ENCODE results near the gene CCDC7. TPM values are rescaled to one million over a fixed set of nuclear protein-coding genes. Genes with fewer than 3 reads are reported as not detected.
"Not testable (repeated sequence)": the region's sequence is repeated elsewhere in the genome, so short reads cannot be mapped to it uniquely, and the experiment has no call there.

CCDC7 gene
- total RNA-seq (2022), result 6.3 and 9.2 TPM in 2 replicates
- Bru-seq, nascent RNA, result percentile 50 among the genes with signal in this experiment
- percentile 51 among the genes with signal in this experiment for BruChase-seq, experiment 1, labeled RNA remaining after a 6-hour chase
- BruChase-seq, experiment 2, labeled RNA remaining after a 2-hour chase, result percentile 59 among the genes with signal in this experiment
- long read RNA-seq, partial matches to known transcripts, result 1 of 4 reads
- long read RNA-seq, other reads (novel, unspliced or antisense), result 3 of 4 reads

DNA sequence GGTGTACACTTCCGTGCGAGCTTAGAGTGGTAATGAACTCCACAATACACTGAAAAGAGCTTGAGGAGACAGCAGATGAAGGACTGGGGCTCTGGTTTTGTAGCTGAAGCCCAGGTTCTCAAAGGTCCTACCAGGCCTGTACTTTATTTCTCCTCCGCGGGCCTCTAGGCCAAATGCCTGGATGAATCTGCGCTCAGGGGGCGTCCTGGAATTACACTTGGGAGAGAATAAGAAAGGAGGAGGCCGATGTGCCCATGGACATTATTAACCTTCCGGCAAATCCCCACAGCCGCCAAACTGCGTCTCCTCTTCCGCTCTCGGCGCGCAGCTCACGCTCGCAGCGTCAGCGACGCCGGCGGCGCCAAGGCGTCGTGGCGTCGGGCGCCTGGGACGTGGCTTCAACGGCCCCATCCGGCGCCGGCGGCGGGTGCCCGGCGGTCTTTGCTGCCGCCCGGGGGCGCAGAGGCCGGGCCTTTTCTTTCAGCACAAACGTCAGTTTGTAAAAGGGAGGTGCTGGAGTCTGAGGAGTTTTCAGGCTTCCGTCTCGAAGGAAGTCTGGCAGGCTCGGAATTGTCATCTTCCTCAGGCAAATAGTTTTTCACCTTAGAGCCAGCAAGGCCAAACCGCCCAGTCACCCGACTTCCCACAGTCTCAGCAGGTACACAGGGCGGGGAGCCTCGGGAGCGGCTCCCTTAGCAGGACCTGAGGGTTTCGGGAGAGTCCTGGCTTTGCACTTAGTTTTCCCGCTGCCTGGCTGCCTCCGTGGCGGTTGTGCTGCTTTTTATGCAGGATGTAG is at the start of gene CCDC7:
Gene CCDC7, plus strand, starts transcription at position 401 of the 796 bp plus-strand sequence. CDS start 5,503 bp downstream, outside the sequence.
- ChIA-PET CTCF (interaction anchor here (0.7 to 1.1 kb wide), 4 partner anchors 14 to 283 kb away, joined by 3 read pairs; no protein-coding TSS in a partner anchor), POLR2A (interaction anchor here (0.6 to 3.6 kb wide), 11 partner anchors 8 to 1128 kb away, joined by 3 to 34 read pairs (median 4); no protein-coding TSS in a partner anchor)
- no TSS peak for BruUV-seq (replicated peaks)
- no peaks in the 10 kb centered on the region for H3K27me3 Mint-ChIP-seq (ENCODE audit: insufficient read depth, unreplicated experiment)
- peak within 1 kb of the TSS; percentile 90 for H3K4me3 Mint-ChIP-seq (ENCODE audit: unreplicated experiment)
- no peaks in the 10 kb centered on the region for H3K9me3 Mint-ChIP-seq (ENCODE audit: unreplicated experiment)
- intact Hi-C loops (cut with micrococcal nuclease), result loop anchor here (2.0 to 10.0 kb wide), 2 partner anchors 67 to 191 kb away; no protein-coding TSS in a partner anchor
- H3K36me3 Mint-ChIP-seq (ENCODE audit: insufficient read depth, unreplicated experiment), result no peaks in the 10 kb centered on the region
- H3K4me1 Mint-ChIP-seq (ENCODE audit: insufficient read depth, unreplicated experiment), result no peaks in the 10 kb centered on the region
- TF ChIP-seq, protein P1, sequence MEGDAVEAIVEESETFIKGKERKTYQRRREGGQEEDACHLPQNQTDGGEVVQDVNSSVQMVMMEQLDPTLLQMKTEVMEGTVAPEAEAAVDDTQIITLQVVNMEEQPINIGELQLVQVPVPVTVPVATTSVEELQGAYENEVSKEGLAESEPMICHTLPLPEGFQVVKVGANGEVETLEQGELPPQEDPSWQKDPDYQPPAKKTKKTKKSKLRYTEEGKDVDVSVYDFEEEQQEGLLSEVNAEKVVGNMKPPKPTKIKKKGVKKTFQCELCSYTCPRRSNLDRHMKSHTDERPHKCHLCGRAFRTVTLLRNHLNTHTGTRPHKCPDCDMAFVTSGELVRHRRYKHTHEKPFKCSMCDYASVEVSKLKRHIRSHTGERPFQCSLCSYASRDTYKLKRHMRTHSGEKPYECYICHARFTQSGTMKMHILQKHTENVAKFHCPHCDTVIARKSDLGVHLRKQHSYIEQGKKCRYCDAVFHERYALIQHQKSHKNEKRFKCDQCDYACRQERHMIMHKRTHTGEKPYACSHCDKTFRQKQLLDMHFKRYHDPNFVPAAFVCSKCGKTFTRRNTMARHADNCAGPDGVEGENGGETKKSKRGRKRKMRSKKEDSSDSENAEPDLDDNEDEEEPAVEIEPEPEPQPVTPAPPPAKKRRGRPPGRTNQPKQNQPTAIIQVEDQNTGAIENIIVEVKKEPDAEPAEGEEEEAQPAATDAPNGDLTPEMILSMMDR (IDR thresholded peaks at IDR 0.05; ENCODE audit: unreplicated experiment), result peak; percentile 13
- DNase-seq (ENCODE audit: unreplicated experiment), result peak; percentile 84
- H3K27ac Mint-ChIP-seq (ENCODE audit: low read depth, unreplicated experiment), result peak within 1 kb of the TSS; percentile 93

DNA sequence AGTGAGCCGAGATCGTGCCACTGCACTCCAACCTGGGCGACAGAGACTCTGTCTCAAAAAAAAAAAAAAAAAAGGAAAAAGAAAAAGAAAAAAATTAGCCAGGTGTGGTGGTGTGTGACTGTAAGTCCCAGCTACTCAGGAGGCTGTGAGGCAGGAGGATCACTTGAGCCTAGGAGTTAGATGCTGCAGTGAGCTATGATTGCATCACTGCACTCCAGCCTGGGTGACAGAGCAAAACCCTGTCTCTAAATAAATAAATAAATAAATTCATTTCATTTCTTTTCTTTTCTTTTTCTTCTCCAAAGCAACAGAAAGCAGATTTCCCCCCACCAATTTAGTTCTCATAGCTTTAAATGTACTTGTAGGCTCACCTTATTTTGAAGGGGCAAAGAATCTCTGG is 48.8 kb upstream of the CCDC7 start:
- CTCF ChIA-PET, result interaction anchor here (1.0 kb wide), 1 partner anchor 26 kb away, joined by 3 read pairs; no protein-coding TSS in a partner anchor
- intact Hi-C loops (cut with micrococcal nuclease), result not testable (repeated sequence)

DNA sequence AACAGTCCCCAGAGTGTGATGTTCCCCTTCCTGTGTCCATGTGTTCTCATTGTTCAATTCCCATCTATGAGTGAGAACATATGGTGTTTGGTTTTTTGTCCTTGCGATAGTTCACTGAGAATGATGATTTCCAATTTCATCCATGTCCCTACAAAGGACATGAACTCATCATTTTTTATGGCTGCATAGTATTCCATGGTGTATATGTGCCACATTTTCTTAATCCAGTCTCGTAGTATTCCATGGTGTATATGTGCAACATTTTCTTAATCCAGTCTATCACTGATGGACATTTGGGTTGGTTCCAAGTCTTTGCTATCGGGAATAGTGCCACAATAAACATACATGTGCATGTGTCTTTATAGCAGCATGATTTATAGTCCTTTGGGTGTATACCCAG is 46.2 kb upstream of the CCDC7 start:
- H3K27ac Mint-ChIP-seq (ENCODE audit: low read depth, unreplicated experiment); intact Hi-C loops (cut with micrococcal nuclease); CTCF ChIA-PET; H3K4me3 Mint-ChIP-seq (ENCODE audit: unreplicated experiment); H3K27me3 Mint-ChIP-seq (ENCODE audit: insufficient read depth, unreplicated experiment); POLR2A ChIA-PET; DNase-seq (ENCODE audit: unreplicated experiment); H3K4me1 Mint-ChIP-seq (ENCODE audit: insufficient read depth, unreplicated experiment); H3K36me3 Mint-ChIP-seq (ENCODE audit: insufficient read depth, unreplicated experiment); BruUV-seq (replicated peaks); H3K9me3 Mint-ChIP-seq (ENCODE audit: unreplicated experiment): not testable (repeated sequence)

More for the DNA sequence above, 48.8 kb upstream of the CCDC7 start:
- BruUV-seq (replicated peaks); H3K27ac Mint-ChIP-seq (ENCODE audit: low read depth, unreplicated experiment); DNase-seq (ENCODE audit: unreplicated experiment); H3K27me3 Mint-ChIP-seq (ENCODE audit: insufficient read depth, unreplicated experiment); H3K36me3 Mint-ChIP-seq (ENCODE audit: insufficient read depth, unreplicated experiment); H3K9me3 Mint-ChIP-seq (ENCODE audit: unreplicated experiment); H3K4me1 Mint-ChIP-seq (ENCODE audit: insufficient read depth, unreplicated experiment); H3K4me3 Mint-ChIP-seq (ENCODE audit: unreplicated experiment); POLR2A ChIA-PET: not testable (repeated sequence)

DNA sequence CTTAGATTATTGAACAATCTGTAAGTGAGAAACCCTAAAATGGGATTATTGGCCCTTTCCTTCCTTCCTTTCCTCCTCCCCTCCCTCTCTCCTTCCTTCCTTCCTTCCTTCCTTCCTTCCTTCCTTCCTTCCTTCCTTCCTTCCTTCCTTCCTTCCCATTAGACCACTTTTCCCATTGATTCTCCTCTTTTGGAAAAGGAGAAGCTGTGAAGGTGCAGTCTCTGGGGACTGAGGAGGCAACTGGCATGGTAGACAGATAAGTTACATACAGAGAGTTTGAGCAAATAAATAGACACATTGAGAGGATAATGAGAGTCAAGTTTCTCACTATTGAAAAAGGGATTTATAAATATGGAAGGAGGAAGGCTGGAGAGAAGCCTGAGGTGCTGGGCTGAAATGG is 45.0 kb upstream of the CCDC7 start:
- H3K4me3 Mint-ChIP-seq (ENCODE audit: unreplicated experiment), result no peak overlapping the region
- H3K4me1 Mint-ChIP-seq (ENCODE audit: insufficient read depth, unreplicated experiment), result no peaks in the 10 kb centered on the region
- no peaks in the 10 kb centered on the region for H3K27me3 Mint-ChIP-seq (ENCODE audit: insufficient read depth, unreplicated experiment)
- TF ChIP-seq, protein P1 (IDR thresholded peaks at IDR 0.05; ENCODE audit: unreplicated experiment), result no peak
- no peak for DNase-seq (ENCODE audit: unreplicated experiment)
- BruUV-seq (replicated peaks), result no TSS peak
- H3K9me3 Mint-ChIP-seq (ENCODE audit: unreplicated experiment), result no peaks in the 10 kb centered on the region
- ChIA-PET CTCF (no interaction called here), POLR2A (interaction anchor here (0.7 kb wide), 1 partner anchor 9 kb away, joined by 3 read pairs; no protein-coding TSS in a partner anchor)
- H3K27ac Mint-ChIP-seq (ENCODE audit: low read depth, unreplicated experiment), result no peak overlapping the region
- intact Hi-C loops (cut with micrococcal nuclease), result no loop called here
- no peaks in the 10 kb centered on the region for H3K36me3 Mint-ChIP-seq (ENCODE audit: insufficient read depth, unreplicated experiment)

DNA sequence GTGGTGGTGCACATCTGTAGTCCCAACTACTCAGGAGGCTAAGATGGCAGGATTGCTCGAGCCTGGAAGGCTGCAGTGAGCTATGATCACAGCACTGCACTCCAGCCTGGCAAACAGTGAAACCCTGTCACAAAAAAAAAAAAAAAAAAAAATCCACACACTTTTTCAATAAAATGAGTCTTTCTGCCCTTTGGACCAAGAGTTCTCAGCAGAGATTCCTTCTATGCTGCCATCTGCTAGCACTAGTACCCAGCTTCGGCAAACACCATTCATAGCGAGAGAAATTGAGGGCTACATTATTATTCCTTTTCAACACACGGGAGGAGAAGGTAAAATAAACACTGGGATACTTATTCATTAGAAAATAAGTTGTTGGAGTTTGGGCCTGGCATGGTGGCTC is 43.4 kb upstream of the CCDC7 start:
- DNase-seq (ENCODE audit: unreplicated experiment), result no peak
- Mint-ChIP-seq H3K36me3 (ENCODE audit: insufficient read depth, unreplicated experiment) (no peaks in the 10 kb centered on the region), H3K4me1 (ENCODE audit: insufficient read depth, unreplicated experiment) (no peaks in the 10 kb centered on the region), H3K27me3 (ENCODE audit: insufficient read depth, unreplicated experiment) (no peaks in the 10 kb centered on the region), H3K4me3 (ENCODE audit: unreplicated experiment) (no peak overlapping the region), H3K27ac (ENCODE audit: low read depth, unreplicated experiment) (no peak overlapping the region), H3K9me3 (ENCODE audit: unreplicated experiment) (no peaks in the 10 kb centered on the region)
- ChIA-PET POLR2A (interaction anchor here (0.6 kb wide), 1 partner anchor 22 kb away, joined by 3 read pairs; no protein-coding TSS in a partner anchor), CTCF (interaction anchor here (1.1 kb wide), 1 partner anchor 43 kb away, joined by 3 read pairs; the partner anchor contains the start of gene CCDC7)
- intact Hi-C loops (cut with micrococcal nuclease), result no loop called here
- TF ChIP-seq, protein P1 (IDR thresholded peaks at IDR 0.05; ENCODE audit: unreplicated experiment), result no peak
- no TSS peak for BruUV-seq (replicated peaks)

Measured in MCF 10A (cell line).